ENCODE data around the gene IRGQ.

DNA sequence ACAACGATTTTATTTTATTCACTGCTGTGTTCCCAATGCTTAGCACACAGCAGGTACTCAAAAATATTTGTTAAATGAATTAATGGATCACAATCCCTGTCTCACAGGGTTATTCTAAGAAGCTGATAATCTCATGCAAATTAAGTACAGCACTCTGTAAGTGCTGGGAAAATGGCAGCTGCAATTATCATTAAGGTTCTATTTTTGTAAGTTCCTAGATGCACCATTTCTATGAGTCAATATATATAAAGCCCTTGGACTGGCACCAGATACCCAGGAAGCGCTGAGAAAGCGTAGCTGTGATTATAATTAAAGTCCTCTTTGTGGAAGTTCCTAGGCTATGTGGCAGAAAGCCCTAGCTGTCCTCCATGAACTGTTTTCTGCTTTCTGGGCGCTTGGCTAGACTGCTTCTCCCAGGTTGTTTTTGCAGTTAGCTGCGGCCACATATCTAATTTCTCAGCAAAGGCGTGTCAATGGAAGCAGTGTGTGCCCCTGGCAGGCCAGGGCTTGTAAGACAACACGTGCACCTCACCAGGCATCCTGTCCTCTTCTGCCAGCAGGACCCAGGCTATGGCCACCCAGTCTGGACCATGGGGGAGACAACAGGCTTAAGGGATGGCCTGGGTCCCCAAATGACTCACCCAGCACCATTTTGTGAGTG lies 10.8 kb upstream of the IRGQ start:
- TF ChIP-seq, protein P1, sequence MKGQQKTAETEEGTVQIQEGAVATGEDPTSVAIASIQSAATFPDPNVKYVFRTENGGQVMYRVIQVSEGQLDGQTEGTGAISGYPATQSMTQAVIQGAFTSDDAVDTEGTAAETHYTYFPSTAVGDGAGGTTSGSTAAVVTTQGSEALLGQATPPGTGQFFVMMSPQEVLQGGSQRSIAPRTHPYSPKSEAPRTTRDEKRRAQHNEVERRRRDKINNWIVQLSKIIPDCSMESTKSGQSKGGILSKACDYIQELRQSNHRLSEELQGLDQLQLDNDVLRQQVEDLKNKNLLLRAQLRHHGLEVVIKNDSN (IDR thresholded peaks at IDR 0.05) = no peak
- TF ChIP-seq TAF1 (IDR thresholded peaks at IDR 0.05; ENCODE audit: low read depth) (no peak), CEBPB (IDR thresholded peaks at IDR 0.05) (no peak)
